Superior temporal gyrus (tissue), 1 donor: ENCODE measurements around the gene NUP210.
A peak's percentile ranks its signal among the peaks of the same experiment; 100 is the strongest.
"Not testable (repeated sequence)": the region's sequence is repeated elsewhere in the genome, so short reads cannot be mapped to it uniquely, and the experiment has no call there.

Experiments used
- DNase-seq: peaks from one replicate; pipeline ENCODE4 v3.0.0-alpha.2; 2016; ENCODE audit errors: extremely low spot score

The NUP210 gene

DNA sequence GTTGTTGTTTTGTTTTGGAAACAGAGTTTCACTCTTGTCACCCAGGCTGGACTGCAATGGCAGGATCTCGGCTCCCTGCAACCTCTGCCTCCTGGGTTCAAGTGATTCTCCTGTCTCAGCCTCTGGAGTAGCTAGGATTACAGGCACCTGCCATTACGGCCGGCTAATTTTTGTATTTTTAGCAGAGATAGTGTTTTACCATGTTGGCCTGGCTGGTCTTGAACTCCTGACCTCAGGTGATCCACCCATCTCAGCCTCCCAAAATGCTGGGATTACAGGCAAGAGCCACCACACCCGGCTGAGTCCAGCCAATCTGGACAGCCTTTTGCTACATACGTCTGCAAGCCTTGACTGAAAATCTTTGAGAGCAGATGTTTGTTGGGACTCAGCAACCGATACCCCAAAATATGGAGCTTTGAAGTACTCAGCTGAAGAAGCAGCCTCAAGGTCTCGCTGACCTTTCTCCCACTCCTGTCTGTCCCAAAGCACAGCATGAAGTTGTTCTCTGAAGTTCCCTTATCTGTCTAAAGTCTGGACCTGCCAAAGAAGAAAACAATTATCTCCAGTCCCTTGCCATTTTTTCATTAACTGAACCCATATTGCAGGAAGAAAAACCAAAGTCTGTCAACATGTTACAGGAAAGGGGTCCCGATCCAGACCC is 9.6 kb upstream of the NUP210 start:
- no peak for DNase-seq

DNA sequence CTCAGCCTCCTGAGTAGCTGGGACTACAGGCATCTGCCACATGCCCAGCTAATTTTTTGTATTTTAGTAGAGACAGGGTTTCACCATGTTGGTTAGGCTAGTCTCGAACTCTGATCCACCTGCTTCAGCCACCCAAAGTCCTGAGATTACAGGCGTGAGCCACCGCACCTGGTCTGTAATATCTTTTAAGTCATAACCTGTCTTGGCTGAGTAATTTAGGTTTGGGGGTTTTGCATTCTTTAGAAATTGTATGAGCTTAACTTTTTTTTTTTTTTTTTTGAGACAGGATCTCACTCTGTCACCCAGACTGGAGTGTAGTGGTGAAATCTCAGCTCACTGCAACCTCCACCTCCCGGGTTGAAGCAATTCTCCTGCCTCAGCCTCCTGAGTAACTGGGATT is 8.6 kb upstream of the NUP210 start:
- DNase-seq = not testable (repeated sequence)

DNA sequence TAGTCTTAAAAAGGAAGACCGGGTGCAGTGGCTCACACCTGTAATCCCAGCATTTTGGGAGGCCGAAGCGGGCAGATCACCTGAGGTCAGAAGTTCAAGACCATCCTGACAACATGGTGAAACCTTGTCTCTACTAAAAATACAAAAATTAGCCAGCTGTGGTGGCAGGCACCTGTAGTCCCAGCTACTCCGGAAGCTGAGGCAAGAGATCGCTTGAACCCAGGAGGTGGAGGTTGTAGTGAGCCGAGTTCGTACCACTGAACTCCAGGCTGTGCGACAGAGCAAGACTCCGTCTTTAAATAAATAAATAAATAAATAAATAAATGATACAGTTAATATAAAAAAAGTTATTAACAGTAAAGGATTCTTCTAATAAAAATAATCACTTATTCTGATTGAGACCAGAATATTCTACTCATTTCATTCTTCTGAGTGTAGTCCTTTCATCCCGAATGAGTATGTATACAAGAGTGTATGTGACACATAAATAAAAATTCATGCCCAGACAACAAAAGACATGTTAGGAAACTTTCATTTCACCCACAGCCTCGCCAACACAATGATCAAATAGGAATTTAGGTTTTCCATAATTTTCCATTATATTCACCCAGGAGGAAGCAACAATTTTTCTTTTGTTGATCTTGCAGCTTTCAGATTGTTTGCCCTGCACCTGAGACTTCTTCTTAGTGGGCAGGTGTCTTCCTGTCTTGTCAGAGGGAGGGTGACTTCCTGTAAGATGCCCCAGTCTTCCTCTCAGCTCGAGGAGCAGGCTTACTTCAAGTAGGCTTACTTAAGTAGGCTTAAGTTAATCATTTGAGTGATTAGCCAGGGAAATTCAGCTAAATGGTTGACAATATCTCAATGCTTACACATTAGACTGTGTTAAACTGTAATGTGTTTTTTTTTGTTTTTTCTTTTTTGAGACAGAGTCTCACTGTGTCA is 7.8 kb upstream of the NUP210 start:
- DNase-seq = no peak

DNA sequence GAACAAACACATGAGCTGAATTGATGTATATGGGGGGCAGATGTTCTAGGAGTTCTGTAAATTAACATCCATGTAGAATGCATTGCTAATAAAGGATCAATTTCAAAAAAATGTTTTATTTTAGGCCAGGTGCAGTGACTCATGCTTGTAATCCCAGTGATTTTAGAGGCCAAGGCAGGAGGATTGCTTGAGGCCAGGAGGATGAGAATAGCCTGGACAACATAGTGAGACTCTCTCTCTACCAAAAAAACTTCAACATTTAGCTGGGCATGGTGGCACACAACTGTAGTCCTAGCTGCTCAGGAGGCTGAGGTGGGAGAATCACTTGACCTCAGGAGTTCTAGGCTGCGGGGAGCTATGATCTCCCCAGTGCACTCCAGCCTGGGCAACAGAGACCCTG is 6.5 kb upstream of the NUP210 start:
- DNase-seq = no peak

DNA sequence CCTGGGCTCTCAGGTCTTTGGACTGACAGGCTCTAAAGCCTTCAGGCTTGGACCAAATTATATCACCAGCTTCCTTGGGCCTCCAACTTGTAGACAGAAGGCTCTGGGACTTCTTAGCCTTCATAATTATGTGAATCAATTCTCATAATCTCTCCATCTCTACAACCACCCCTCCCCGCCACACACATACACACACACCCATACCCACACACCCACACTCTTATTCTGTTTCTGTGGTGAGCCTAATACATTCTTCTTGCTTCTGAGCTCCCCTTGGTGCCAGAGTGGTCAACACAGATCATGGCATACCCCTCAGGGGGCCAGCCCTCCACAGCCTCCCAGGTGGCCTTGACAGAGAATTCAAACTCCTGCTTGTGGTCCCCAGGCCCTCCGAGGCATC is 5.6 kb upstream of the NUP210 start:
- DNase-seq = no peak

DNA sequence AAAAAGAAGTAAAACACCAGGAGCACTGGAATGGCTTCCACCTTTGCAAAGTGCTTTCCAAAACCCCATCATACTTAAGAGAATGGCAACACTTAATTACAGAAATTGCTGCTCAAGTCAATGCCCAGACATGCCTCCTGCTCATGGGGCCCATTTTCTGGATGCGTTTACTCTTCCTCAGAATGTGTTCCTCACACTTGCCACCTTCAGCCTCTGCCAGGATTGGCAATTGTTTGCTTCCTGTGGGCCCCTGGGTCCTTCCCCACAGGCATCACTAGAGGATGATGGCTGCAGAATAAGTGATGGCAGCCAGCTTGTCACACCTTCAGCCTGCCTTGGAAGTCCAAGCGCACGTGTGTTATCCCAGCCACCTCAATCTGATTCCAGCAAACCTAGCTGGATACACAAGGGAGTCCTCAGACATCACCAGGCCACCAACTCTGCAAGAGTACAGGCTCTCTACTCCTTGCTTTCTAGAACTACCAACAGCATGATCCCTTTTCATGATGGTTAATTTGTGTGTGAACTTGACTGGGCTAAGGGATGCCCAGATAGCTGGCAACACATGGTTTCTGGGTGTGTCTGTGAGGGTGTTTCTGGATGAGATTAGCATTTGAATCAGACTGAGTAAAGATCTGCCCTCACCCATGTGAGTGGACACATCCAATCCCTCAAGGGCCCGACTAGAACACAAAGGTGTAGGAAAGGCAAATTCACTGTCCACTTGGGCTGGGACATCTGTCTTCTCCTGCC is 4.9 kb upstream of the NUP210 start:
- DNase-seq = no peak

DNA sequence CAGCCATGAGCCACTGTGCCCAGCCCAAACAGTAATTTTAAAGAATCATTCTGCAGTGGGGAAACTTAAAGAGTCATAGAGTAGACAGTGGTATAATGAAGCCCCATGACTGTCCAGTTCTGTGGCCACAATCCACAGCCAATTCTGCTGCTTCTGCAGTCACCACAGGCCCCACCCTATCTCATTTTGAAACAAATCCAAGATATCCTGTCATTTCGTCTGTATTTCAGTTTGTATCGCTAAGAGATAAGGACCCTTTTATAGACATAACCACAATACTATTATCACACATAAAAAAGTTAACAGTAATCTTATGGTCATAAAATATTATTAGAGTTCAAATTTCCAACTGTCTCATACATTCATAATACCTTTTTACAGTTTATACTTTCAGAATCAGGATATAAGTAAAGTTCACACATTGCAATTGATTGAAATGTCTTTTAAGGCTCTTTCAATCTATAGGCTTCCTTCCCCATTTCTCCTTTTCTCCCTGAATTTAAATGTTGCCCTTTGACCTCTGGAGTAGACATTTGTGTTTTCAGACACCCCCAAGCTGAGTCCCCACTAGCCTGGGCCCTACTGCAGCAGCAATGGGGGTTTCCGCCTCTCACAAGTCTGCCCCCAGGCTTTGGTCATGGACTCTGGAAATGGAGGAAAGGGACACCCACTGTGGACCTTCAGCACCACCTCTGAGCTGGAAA is 4.2 kb upstream of the NUP210 start:
- DNase-seq = no peak

DNA sequence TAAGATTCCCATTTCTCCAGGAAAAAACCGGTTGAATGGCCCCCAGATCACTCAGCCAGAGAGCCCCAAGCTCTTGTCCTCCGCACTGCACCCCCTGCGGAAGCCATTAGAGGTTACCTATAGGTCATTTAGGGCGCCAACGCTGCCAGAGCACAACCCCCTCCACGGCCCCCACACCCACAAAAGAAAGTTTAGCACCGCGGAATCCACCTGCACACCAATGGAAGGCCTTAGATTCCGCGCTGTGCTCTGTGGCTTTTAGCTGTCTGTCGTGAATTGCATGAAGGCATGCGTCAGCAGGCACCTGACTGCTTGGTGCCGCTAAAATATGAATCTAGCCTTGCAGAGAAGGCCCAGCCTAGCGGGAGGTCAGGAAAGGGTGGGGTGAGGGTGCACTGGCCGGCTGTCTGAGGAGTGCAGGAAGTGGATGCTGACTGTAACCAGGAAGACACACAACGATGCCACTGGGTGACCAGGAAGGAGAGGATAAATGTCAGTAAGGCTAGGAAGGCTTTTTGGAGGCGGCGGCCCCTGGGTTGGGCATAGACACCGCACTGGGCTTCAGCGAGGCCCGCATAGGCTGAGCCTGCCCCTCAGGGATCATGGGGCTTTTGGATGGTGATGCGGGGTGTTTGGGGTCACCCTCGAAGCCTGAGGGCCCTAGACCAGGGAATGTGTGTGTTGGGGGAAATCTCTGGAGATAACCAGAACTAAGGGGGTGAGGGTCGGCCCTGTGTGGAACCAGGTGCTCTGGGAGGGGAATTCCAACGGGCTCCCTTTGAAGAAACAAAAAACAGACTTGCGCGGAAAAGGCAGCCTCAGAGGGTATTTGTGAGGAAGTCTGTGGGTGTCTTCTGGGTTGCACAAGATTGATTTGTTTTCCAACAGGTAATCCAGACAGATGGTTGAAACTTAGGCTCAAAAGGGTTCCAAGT is 976 bp upstream of the NUP210 start:
- DNase-seq = no peak

DNA sequence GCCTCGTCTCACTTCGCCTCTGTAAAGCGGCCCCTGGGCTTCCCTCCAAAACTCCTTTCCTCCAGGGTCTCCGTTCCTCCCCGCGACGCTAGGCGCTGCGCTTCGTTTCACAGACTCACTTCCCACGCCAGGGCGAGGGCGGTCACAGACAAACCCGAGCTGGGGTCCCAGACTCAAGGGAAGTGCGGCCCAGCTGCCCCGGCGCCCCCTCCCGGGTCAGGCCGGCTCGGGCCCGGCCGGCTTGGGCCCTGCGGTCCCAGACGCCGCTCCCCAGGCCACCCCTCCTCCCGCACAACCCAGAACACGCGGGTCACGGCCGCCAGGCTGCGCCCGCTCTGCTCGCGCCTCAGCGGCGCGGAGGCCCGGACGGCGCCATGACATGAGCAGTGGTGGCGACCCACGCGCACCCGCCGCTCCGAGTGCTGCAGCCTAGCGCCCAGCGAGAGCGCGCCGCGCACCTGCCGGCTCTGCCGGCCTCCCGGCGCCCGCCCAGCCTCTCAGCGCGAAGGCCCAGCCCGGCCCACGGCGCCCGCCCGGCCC is 547 bp downstream of the NUP210 start:
- DNase-seq = peak; percentile 32

DNA sequence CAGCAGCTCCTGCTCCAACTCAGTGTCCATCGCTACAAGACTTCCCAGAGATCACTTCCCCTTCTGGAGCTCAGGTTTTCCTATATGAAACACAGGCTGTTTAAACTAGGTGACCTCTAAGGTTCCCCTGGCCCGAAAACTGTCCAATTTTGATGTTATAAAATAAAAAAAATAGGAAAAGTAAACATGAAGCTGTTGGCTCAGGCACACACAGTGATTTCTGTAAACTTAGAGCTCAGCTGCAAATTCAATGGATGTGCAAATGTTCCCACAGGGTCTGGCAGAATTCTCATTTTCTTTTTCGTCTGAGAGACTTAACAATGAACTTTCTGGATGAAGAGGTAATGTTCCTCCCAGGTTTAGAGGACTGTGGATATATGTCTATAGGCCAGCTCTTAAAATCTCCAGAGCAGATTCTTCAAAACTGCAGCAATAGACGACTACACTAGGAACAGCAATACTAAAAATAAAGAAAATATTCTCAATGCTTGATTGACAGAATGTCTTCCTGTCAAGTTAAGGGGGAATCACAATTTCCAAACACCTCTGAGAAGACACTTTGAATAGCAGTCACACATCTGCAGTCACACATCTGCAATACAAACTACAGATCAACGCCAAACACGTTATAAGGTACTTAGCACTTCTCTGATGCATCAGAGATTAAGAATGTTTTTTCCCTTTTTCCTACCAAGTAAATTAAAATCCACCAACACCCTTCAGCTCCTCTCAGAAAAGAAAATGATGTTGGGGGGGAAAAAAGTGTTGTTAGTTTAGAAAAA is 2.8 kb downstream of the NUP210 start:
- DNase-seq = no peak

DNA sequence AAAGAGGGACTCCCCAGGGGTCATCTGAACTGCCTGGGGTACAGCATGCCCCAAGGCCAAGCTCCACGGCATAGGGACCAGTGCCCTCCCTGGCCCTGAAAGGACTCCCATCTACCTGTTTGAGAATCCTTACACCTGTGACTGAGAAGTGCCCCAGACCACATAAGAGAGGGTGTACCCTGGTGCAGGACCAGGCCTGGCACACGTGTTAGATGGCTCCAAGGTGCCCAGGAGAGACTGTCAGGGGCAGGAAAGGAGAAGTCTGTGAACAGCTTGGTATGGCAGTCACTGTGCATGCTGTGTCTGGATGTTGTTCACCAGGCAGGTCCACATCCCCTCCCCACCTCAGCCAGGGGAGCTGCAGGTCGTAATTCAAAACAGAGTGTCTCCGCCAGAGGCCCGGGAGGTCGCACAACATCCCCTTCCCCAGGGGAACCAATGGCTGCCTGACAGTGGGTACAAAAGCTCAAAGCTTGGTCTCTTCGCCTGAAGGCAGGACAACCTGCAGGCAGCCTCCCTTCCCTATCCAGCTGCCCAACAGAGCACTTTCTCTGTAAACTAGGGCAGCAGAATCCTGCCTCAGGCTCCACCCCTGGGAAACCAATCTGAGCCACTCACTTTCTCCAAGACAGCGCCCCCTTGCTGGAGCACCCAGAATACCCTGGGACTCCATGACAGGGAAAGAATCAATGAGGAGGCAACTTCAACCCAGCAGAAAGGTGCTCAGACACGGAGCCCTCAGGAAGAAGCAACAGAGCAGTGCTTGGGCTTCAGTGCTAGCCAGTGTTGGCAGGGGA is 3.9 kb downstream of the NUP210 start:
- DNase-seq = no peak

DNA sequence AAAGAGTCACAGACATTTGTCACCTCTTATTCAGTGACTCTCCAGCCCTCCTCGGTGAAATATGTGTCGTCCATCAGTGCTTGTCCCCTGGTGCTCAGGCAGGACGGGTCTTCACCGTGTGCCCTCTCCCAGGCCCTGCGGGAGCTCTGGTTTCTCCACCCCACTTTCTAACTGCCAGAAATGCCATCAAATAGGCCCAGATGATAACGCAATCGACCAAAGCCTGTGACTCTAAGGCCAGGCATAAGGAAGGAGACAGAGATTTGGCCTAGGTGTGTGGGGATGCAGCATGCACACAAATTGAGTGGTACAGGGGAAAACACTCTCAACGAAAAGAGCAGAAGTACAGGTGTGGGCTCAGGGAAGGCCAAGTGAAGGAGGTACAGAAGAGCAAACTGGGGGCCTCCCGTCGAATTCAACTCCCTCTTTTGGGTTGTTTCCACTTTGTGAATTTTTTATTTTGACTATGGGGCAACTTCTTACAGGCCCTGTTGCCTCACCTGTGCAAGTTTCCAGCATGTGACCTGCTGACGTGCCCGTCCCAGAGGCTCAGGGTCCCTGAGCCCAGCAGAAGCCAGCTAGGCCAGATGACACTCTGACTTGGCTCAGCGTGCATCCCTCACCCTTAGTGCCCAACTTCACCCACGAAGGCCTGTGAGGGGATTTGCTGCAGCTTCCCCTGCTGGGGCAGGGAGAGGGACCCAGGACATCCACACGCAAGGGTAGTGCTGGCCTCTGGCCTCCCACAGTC is 4.7 kb downstream of the NUP210 start:
- DNase-seq = no peak

DNA sequence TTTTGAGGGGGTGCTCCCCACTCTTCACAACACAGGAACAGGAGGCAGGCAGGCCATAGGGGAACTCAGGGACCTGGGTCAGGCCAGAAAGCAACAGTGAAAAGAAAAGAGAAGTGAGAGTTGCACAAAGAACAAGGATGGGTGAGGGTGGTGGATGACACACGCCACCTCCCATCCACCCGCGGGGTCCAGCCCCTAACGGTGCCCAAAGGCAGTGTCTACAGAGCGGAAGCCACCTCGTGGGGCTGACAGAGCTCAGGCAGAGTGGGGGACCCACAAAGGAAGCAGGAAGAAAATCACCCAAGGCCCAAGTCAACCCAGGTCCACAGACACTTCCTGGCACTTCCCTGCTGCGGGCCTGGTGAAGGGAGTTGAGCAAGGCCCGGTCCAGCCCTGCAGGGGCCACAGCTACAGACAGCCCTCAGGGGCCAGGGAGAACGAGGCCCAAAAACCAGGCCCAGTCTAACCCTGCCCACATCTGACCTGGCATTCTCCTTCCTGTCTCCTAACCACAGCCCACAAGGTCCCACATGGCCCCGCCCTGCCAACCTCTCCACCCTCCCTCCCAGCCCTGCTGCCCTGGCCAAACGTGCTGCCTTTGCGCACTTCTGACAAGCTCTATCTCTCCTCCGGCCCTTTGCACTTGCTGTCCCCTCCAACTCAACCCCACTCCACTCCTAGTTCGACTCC is 5.9 kb downstream of the NUP210 start:
- DNase-seq = no peak

DNA sequence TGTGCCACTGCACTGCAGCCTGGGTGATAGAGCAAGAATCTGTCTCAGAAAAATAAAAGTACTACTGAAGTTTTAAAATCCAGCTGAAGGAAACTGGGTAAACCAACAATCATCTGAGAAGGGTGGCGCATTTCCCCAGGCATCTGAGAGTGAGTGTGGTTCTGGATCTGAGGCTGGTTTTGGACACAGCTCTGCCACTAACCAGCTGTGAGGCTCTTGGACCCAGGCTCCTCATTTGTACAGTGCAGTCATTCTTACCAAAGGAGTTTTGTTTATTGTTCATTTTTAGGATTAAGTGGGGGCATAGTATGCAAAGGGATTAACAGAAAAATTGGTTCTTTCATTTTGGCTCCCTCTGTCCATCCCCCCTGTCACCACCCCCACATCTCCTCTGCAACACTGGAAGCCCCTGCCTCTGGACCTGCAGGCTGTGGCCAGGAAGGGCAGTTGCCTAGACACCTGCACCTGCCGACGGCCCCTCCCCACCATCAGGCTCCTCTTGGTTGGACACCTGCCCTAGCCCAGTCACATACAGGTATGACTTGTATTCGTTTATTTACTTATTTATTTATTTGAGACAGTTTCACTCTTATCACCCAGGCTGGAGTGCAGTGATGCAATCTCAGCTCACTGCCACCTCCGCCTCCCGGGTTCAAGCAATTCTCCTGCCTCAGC is 8.8 kb downstream of the NUP210 start:
- peak; percentile 37 for DNase-seq

DNA sequence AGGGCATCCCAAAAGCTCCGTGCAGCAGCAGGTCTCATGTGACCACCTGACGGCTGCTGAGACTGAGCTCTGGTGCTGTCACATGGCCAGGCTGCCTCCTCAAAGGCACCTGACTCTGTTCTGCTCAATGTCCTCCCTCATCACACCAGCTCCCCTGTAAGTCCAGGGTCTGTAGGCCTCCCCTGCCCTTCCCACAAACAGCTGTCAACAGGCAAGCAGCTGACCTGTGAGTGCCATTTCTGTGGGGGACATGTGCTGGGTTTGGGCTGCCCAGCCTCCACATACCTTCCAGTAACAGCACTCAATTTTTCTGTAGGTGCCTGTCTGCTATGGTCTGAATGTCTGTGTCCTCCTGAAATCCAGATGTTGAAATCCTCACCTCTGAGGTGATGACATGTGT is 11.2 kb downstream of the NUP210 start:
- no peak for DNase-seq

DNA sequence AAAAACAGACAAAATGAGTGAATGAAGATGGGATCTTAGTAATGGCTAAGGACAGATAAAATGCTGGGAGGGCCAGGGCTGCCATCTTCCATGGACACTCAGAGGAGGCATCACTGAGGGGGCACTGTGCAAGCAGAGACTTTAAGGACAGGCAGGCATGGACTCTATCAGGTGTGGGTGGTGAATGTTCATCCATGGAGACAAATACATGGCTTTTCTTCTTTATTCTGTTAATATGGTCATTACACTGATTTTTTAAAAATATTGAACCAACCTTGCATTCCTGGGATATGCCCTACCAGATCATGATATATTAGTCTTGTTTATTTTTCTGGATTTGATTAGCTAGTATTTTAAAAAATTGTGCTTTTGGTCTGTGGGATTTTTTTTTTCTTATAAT is 12.2 kb downstream of the NUP210 start:
- no peak for DNase-seq

DNA sequence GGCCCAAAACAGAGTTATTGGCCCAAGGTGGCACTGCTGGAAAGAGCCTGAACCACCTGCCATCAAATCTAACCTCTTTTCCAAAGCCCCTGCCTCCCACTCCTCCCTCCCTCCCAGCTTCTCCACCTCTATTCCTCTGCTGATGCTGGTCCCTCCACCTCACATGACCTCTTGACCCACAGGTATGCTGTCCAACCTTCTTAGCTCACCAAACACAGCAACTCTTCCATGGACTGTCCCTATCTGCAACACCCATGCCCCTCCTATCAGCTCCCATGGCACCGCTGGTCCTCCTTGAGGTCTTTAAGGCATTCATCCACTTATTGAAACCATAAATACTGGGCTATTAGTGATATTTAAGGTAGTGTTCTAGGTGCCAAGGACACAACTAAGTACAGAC is 12.6 kb downstream of the NUP210 start:
- DNase-seq = no peak
